Measurements from ENCODE around the gene FBXL17.

DNA sequence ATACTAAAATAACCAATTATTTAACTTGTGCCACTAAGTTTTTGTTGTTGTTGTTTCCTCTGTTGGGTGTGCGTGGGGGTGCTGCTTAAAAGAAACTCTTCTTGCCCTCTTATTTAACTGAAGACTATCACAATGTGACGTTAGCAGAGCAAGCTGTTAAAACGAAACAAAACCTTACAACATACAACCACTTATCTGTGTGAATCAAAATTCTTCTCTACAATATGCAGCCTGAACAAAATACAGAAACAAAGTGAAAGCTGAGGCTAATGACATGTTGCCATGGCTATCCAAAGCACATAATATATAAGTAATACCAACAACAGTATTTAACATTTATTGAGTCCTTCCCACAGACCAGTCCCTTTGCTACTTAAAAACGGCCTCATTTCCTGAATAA, 291.0 kb downstream of the FBXL17 start:
- no peak for TF ChIP-seq POLR2A (IDR thresholded peaks at IDR 0.05)
- TF ChIP-seq CTCF (IDR thresholded peaks at IDR 0.05) = no peak
